Parathyroid adenoma (tissue), 2 donors: Measurements from ENCODE around the gene TP53I11.

Experiments used
- H2AFZ ChIP-seq: fragments of 300-600 bp; sonication (generic); one replicate; pipeline ENCODE4 v1.7.0; 2017; ENCODE audit warnings: antibody characterized with exemption, mild to moderate bottlenecking
- H3K27ac ChIP-seq: fragments of 300-600 bp; sonication (generic); one replicate; pipeline ENCODE4 v1.7.0; 2017
- H3K27me3 ChIP-seq: fragments of 300-600 bp; sonication (generic); one replicate; pipeline ENCODE4 v1.7.0; 2017; ENCODE audit warnings: low read length; ENCODE audit not compliant: control insufficient read depth, insufficient read depth
- H3K36me3 ChIP-seq: fragments of 300-600 bp; sonication (generic); one replicate; pipeline ENCODE4 v1.7.0; 2017; ENCODE audit warnings: low read length; ENCODE audit not compliant: control insufficient read depth, insufficient read depth
- H3K4me1 ChIP-seq: fragments of 300-600 bp; sonication (generic); one replicate; pipeline ENCODE4 v1.7.0; 2017; ENCODE audit warnings: control low read depth
- H3K4me2 ChIP-seq: fragments of 300-600 bp; sonication (generic); one replicate; pipeline ENCODE4 v1.7.0; 2017; ENCODE audit warnings: low read length
- H3K4me3 ChIP-seq: fragments of 300-600 bp; sonication (generic); one replicate; pipeline ENCODE4 v1.7.0; 2017; ENCODE audit warnings: low read depth, low read length
- H3K79me2 ChIP-seq: fragments of 300-600 bp; sonication (generic); one replicate; pipeline ENCODE4 v1.7.0; 2017; ENCODE audit warnings: control low read depth
- H3K9ac ChIP-seq: fragments of 300-600 bp; sonication (generic); one replicate; pipeline ENCODE4 v1.7.0; 2017; ENCODE audit warnings: mild to moderate bottlenecking
- H3K9me3 ChIP-seq: fragments of 300-600 bp; sonication (generic); one replicate; pipeline ENCODE4 v1.7.0; 2017; ENCODE audit warnings: low read length; ENCODE audit not compliant: control insufficient read depth
- CTCF ChIP-seq: fragments of 300-600 bp; sonication (generic); IDR thresholded peaks from one replicate; pipeline ENCODE4 v1.7.0; 2017; ENCODE audit warnings: antibody characterized with exemption, mild to moderate bottlenecking
- donor health status: primary hyperparathyroidism.

The TP53I11 gene

GRCh38 chr11:44923806-44924205 is 26.9 kb downstream of the TP53I11 start:
- H3K27ac ChIP-seq, result no peak overlapping the region

GRCh38 chr11:44923115-44923514 is 27.6 kb downstream of the TP53I11 start:
- Histone ChIP-seq H3K9me3 (no peaks in the 10 kb centered on the region), H3K79me2 (no peaks in the 10 kb centered on the region), H3K4me3 (no peak overlapping the region), H3K36me3 (no peaks in the 10 kb centered on the region), H3K27me3 (no peaks in the 10 kb centered on the region), H3K4me2 (no peak overlapping the region), H3K27ac (no peak overlapping the region), H2AFZ (no peak overlapping the region), H3K9ac (no peak overlapping the region), H3K4me1 (no peaks in the 10 kb centered on the region)
- TF ChIP-seq CTCF, result no peak

More at GRCh38 chr11:44923806-44924205, 26.9 kb downstream of the TP53I11 start:
- Histone ChIP-seq H2AFZ (no peak overlapping the region), H3K36me3 (no peaks in the 10 kb centered on the region), H3K9ac (no peak overlapping the region), H3K27me3 (no peaks in the 10 kb centered on the region), H3K4me2 (no peak overlapping the region), H3K4me1 (no peaks in the 10 kb centered on the region), H3K9me3 (no peaks in the 10 kb centered on the region), H3K4me3 (no peak overlapping the region), H3K79me2 (no peaks in the 10 kb centered on the region)
- TF ChIP-seq CTCF, result no peak

DNA sequence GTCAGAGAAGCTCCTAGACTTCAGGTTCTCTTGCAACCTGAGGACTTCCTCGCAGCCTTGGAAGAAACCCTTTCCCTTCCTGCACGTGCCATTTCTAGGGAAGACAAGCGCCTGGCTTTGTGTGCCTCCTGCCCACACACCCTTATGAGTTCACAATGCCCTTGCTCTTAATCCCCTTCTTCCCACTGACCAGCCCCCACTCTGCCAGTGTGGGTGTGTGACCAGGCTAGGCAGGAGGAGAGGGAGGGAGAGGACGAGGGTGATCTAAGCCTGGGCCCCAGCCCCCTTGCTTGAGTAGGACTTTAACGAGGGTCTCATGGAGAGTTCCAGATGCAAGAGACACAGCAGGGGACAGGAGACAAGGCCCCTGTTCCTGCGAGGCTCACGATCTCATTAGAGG is 30.2 kb downstream of the TP53I11 start:
- H3K36me3 ChIP-seq, result no peaks in the 10 kb centered on the region
- no peak overlapping the region for H3K27ac ChIP-seq
- no peak overlapping the region for H3K4me2 ChIP-seq
- H3K9ac ChIP-seq, result no peak overlapping the region
- no peaks in the 10 kb centered on the region for H3K79me2 ChIP-seq
- no peaks in the 10 kb centered on the region for H3K27me3 ChIP-seq
- H3K4me1 ChIP-seq, result no peaks in the 10 kb centered on the region
- H3K4me3 ChIP-seq, result no peak overlapping the region
- no peak for TF ChIP-seq CTCF
- no peak overlapping the region for H2AFZ ChIP-seq
- no peaks in the 10 kb centered on the region for H3K9me3 ChIP-seq

- no peak overlapping the region for H3K4me3 ChIP-seq
- no peak overlapping the region for H3K27ac ChIP-seq
- no peaks in the 10 kb centered on the region for H3K4me1 ChIP-seq
- no peak overlapping the region for H2AFZ ChIP-seq
- no peaks in the 10 kb centered on the region for H3K79me2 ChIP-seq
- H3K4me2 ChIP-seq, result no peak overlapping the region
- H3K9me3 ChIP-seq, result no peaks in the 10 kb centered on the region
- H3K27me3 ChIP-seq, result no peaks in the 10 kb centered on the region
- no peak for TF ChIP-seq CTCF
- H3K36me3 ChIP-seq, result no peaks in the 10 kb centered on the region
- no peak overlapping the region for H3K9ac ChIP-seq
Measured at GRCh38 chr11:44917741-44918140, 32.9 kb downstream of the TP53I11 start.

DNA sequence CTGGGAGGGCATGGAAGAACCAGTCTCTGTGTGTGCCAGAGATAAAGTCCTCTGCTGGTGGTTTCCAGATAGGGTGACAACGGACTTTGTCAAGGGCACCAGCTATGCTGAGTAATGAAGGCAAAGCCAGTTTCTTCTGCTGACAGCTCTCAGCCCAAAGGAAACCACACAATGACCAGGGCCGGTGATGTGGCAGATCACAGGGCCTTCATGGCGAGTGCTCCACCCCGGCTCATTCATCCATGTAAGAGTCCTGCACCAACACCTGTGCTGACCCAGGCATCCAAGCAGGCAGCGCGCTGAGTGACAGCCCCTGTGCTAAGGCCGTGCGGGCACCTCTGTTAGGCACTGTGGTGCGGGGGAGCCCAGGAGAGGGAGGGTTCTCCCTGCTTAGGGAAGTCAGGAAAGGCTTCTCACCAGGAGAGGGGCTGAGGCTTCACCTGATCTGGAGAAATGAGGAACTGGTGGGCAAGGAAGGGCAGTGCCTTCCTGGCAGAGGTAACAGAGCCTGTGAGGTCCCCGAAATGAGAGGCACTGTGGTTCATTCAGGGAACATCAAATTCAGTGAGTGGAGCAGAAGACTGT is 33.8 kb downstream of the TP53I11 start:
- Histone ChIP-seq H3K9ac (no peak overlapping the region), H3K4me1 (no peaks in the 10 kb centered on the region), H2AFZ (no peak overlapping the region), H3K27me3 (no peaks in the 10 kb centered on the region), H3K4me2 (no peak overlapping the region), H3K27ac (no peak overlapping the region), H3K9me3 (no peaks in the 10 kb centered on the region), H3K36me3 (no peaks in the 10 kb centered on the region), H3K4me3 (no peak overlapping the region), H3K79me2 (no peaks in the 10 kb centered on the region)
- TF ChIP-seq CTCF, result no peak
